ENCODE measurements around the gene PSMC3IP. TPM values are rescaled to one million over a fixed set of nuclear protein-coding genes. Genes with fewer than 3 reads are reported as not detected.

The PSMC3IP gene
- total RNA-seq, 1 experiment from 2014 or later: 19.2 TPM

DNA sequence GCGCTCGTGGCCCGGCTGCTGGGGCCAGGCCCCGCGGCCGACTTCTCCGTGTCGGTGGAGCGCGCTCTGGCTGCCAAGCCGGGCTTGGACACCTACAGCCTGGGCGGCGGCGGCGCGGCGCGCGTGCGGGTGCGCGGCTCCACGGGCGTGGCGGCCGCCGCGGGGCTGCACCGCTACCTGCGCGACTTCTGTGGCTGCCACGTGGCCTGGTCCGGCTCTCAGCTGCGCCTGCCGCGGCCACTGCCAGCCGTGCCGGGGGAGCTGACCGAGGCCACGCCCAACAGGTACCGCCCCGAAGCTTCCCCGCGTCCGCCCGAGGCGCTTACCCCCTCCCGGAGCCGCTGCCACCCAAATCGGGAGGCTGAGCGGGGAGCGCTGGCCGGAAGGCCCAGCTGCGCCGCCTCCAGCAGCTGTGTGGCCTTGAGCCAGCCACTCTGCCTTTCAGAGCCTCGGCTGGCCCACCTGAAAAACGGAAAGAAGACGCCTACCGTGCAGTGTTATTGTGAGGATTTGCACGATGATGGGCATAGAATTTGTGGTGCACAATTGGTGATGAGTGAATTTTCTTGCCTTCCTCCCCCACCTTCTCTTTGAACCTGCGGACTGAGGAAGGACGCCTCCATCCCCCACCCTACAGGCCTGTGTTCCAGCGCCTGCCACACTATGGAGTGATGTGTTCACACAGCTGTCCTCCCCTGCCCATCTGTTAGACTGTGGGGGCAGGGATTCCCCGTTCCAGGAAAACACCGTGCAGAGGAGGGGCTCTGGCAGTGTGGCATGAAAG is 41.0 kb downstream of the PSMC3IP start:
- Histone ChIP-seq H3K27me3 (ENCODE audit: control insufficient read depth, insufficient read depth, low read length) (no peaks in the 10 kb centered on the region), H3K27ac (ENCODE audit: low read length) (peak overlapping the region; percentile 79), H3K4me3 (ENCODE audit: low read depth in 2 of 2, low read length in 2 of 2) (peak overlapping the region; percentile 62 to 76), H3K36me3 (ENCODE audit: control insufficient read depth, insufficient read depth, low read length) (no peaks in the 10 kb centered on the region; the same call in 1 of the 2 replicates), H3K9me3 (ENCODE audit: control insufficient read depth, insufficient read depth, low read depth, low read length) (no peaks in the 10 kb centered on the region), H3K4me1 (ENCODE audit: control insufficient read depth, insufficient read depth, low read length) (peaks cover 35% of the 10 kb centered on the region)
- TF ChIP-seq POLR2AphosphoS5 (IDR thresholded peaks at IDR 0.05; ENCODE audit: low read depth, low read length) (no peak; the same call in 1 of the 2 replicates), SIN3A (IDR thresholded peaks at IDR 0.05; ENCODE audit: borderline replicate concordance, insufficient read depth, low read depth, low read length) (no peak; the same call in 1 of the 2 replicates)
- TF ChIP-seq, protein P1, sequence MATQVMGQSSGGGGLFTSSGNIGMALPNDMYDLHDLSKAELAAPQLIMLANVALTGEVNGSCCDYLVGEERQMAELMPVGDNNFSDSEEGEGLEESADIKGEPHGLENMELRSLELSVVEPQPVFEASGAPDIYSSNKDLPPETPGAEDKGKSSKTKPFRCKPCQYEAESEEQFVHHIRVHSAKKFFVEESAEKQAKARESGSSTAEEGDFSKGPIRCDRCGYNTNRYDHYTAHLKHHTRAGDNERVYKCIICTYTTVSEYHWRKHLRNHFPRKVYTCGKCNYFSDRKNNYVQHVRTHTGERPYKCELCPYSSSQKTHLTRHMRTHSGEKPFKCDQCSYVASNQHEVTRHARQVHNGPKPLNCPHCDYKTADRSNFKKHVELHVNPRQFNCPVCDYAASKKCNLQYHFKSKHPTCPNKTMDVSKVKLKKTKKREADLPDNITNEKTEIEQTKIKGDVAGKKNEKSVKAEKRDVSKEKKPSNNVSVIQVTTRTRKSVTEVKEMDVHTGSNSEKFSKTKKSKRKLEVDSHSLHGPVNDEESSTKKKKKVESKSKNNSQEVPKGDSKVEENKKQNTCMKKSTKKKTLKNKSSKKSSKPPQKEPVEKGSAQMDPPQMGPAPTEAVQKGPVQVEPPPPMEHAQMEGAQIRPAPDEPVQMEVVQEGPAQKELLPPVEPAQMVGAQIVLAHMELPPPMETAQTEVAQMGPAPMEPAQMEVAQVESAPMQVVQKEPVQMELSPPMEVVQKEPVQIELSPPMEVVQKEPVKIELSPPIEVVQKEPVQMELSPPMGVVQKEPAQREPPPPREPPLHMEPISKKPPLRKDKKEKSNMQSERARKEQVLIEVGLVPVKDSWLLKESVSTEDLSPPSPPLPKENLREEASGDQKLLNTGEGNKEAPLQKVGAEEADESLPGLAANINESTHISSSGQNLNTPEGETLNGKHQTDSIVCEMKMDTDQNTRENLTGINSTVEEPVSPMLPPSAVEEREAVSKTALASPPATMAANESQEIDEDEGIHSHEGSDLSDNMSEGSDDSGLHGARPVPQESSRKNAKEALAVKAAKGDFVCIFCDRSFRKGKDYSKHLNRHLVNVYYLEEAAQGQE (IDR thresholded peaks at IDR 0.05; ENCODE audit: insufficient read depth in 1 of 2, low read depth in 2 of 2, low read length in 1 of 2): no peak
- intact Hi-C loops (cut with micrococcal nuclease; ENCODE audit: unreplicated experiment) (no loop called here), in situ Hi-C loops (cut with HindIII; ENCODE audit: low pct_unique_long_range_greater_than_20kb, low sequenced_read_pairs) (no loop called here)
- no TSS peak for BruUV-seq (replicated peaks)
- DNase-seq (ENCODE audit: low read depth, low spot score): no peak
- ChIA-PET CTCF (interaction anchor here (0.5 kb wide), 1 partner anchor 140 kb away, joined by 3 read pairs; no protein-coding TSS in a partner anchor), POLR2A (no interaction called here)
- ATAC-seq: peak; percentile 84

DNA sequence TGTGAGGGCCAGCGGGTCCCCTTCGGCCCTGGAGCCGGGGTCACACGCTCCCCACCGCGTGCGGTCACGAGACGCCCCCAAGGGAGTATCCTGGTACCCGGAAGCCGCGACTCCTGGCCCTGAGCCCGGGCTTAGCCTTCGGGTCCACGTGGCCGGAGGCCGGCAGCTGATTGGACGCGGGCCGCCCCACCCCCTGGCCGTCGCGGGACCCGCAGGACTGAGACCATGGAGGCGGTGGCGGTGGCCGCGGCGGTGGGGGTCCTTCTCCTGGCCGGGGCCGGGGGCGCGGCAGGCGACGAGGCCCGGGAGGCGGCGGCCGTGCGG is 41.5 kb downstream of the PSMC3IP start, which contains the start of gene NAGLU:
Gene NAGLU (plus strand): TSS at position 194 of the 324 bp plus-strand sequence. CDS start 32 bp downstream, at position 226.
- in situ Hi-C loops (cut with HindIII; ENCODE audit: low pct_unique_long_range_greater_than_20kb, low sequenced_read_pairs) (no loop called here), intact Hi-C loops (cut with micrococcal nuclease; ENCODE audit: unreplicated experiment) (no loop called here)
- H3K4me1 ChIP-seq (ENCODE audit: control insufficient read depth, insufficient read depth, low read length): peaks cover 38% of the 10 kb centered on the region
- no peaks in the 10 kb centered on the region; the same call in 1 of the 2 replicates for H3K36me3 ChIP-seq (ENCODE audit: control insufficient read depth, insufficient read depth, low read length)
- peak within 1 kb of the TSS; percentile 98 for H3K27ac ChIP-seq (ENCODE audit: low read length)
- peak; percentile 90 for ATAC-seq
- POLR2A ChIA-PET: no interaction called here
- CTCF ChIA-PET: interaction anchor here (0.5 kb wide), 1 partner anchor 140 kb away, joined by 3 read pairs; no protein-coding TSS in a partner anchor
- BruUV-seq (replicated peaks): no TSS peak
- H3K9me3 ChIP-seq (ENCODE audit: control insufficient read depth, insufficient read depth, low read depth, low read length): no peaks in the 10 kb centered on the region
- H3K27me3 ChIP-seq (ENCODE audit: control insufficient read depth, insufficient read depth, low read length): no peaks in the 10 kb centered on the region
- TF ChIP-seq POLR2AphosphoS5 (IDR thresholded peaks at IDR 0.05; ENCODE audit: low read depth, low read length) (peak; percentile 58), SIN3A (IDR thresholded peaks at IDR 0.05; ENCODE audit: borderline replicate concordance, insufficient read depth, low read depth, low read length) (peak; percentile 59; the same call in 1 of the 2 replicates), TCF7L2 (IDR thresholded peaks at IDR 0.05; ENCODE audit: low read depth, low read length) (no peak)
- peak within 1 kb of the TSS; percentile 62 to 76 for H3K4me3 ChIP-seq (ENCODE audit: low read depth in 2 of 2, low read length in 2 of 2)
- no peak for DNase-seq (ENCODE audit: low read depth, low spot score)

DNA sequence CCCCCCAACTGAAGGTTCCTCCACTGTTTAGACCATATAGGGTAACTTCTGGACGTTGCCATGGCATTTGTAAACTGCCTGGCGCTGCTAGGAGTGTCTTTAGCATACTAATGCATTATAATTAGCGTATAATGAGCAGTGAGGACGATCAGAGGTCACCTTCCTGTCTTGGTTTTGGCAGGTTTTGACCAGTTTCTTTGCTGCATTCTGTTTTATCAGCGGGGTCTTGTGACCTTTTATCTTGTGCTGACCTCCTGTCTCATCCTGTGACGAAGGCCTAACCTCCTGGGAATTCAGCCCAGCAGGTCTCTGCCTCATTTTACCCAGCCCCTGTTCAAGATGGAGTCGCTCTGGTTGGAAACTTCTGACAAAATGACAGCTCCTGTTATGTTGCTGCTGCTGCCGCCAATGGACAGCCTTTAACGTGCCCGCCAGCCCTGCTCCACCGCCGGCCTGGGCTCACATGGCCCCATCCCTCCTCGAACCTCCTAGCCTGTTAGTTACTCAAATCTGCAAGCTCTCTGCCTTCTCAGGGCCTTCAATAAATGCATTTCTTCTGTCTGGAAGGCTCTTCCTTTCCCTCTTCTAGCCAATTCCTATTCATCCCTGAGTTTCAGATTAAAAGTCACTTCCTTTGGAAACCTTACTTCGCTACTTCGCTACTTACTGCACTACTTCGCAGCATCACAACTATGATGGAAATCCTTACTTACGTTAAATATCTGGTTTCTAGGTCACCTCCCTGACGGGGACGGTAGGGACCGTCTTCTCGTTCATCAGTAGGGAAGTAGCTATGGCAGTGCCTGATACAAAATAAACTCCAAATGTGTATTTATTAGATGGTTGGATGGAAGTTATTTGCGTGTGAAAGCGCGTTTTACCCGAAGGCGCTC is 42.1 kb downstream of the PSMC3IP start:
- ChIA-PET POLR2A (no interaction called here), CTCF (no interaction called here)
- H3K9me3 ChIP-seq (ENCODE audit: control insufficient read depth, insufficient read depth, low read depth, low read length): no peaks in the 10 kb centered on the region
- TF ChIP-seq, protein P2, sequence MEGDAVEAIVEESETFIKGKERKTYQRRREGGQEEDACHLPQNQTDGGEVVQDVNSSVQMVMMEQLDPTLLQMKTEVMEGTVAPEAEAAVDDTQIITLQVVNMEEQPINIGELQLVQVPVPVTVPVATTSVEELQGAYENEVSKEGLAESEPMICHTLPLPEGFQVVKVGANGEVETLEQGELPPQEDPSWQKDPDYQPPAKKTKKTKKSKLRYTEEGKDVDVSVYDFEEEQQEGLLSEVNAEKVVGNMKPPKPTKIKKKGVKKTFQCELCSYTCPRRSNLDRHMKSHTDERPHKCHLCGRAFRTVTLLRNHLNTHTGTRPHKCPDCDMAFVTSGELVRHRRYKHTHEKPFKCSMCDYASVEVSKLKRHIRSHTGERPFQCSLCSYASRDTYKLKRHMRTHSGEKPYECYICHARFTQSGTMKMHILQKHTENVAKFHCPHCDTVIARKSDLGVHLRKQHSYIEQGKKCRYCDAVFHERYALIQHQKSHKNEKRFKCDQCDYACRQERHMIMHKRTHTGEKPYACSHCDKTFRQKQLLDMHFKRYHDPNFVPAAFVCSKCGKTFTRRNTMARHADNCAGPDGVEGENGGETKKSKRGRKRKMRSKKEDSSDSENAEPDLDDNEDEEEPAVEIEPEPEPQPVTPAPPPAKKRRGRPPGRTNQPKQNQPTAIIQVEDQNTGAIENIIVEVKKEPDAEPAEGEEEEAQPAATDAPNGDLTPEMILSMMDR (IDR thresholded peaks at IDR 0.05): no peak
- TF ChIP-seq, protein P1 (IDR thresholded peaks at IDR 0.05; ENCODE audit: insufficient read depth in 1 of 2, low read depth in 2 of 2, low read length in 1 of 2): no peak
- no peak for TF ChIP-seq POLR2AphosphoS5 (IDR thresholded peaks at IDR 0.05; ENCODE audit: low read depth, low read length)
- TF ChIP-seq TCF7L2 (IDR thresholded peaks at IDR 0.05; ENCODE audit: low read depth, low read length): no peak
- TF ChIP-seq SIN3A (IDR thresholded peaks at IDR 0.05; ENCODE audit: borderline replicate concordance, insufficient read depth, low read depth, low read length): no peak
- no peaks in the 10 kb centered on the region; the same call in 1 of the 2 replicates for H3K36me3 ChIP-seq (ENCODE audit: control insufficient read depth, insufficient read depth, low read length)
- peaks cover 39% of the 10 kb centered on the region for H3K4me1 ChIP-seq (ENCODE audit: control insufficient read depth, insufficient read depth, low read length)
- no peaks in the 10 kb centered on the region for H3K27me3 ChIP-seq (ENCODE audit: control insufficient read depth, insufficient read depth, low read length)
- peak overlapping the region; percentile 52 to 62 for H3K4me3 ChIP-seq (ENCODE audit: low read depth in 2 of 2, low read length in 2 of 2)
- in situ Hi-C loops (cut with HindIII; ENCODE audit: low pct_unique_long_range_greater_than_20kb, low sequenced_read_pairs): no loop called here
- H3K27ac ChIP-seq (ENCODE audit: low read length): peak overlapping the region; percentile 98
- no TSS peak for BruUV-seq (replicated peaks)
- intact Hi-C loops (cut with micrococcal nuclease; ENCODE audit: unreplicated experiment): no loop called here
- DNase-seq (ENCODE audit: low read depth, low spot score) (no peak), ATAC-seq (peak; percentile 26)
